ENCODE data around the gene GALNT15.

GRCh38 chr3:16252988-16253387 is 78.5 kb downstream of the GALNT15 start:
- TF ChIP-seq TCF12 (IDR thresholded peaks at IDR 0.05) (no peak), TAF1 (IDR thresholded peaks at IDR 0.05; ENCODE audit: borderline replicate concordance, low read depth, low read length) (no peak), CTCF (IDR thresholded peaks at IDR 0.05) (no peak), SMC3 (IDR thresholded peaks at IDR 0.05; ENCODE audit: low read depth, low read length) (no peak), MXI1 (IDR thresholded peaks at IDR 0.05; ENCODE audit: low read depth, low read length) (no peak), TEAD4 (IDR thresholded peaks at IDR 0.05; ENCODE audit: borderline replicate concordance, insufficient read depth) (no peak), YY1 (IDR thresholded peaks at IDR 0.05; ENCODE audit: low read depth) (no peak), EP300 (IDR thresholded peaks at IDR 0.05; ENCODE audit: borderline replicate concordance in 1 of 2, low read depth in 1 of 2, low read length in 1 of 2) (no peak)
